Measurements from ENCODE around the gene USP40. TPM values are rescaled to one million over a fixed set of nuclear protein-coding genes. Genes with fewer than 3 reads are reported as not detected.
"Not testable (repeated sequence)": the region's sequence is repeated elsewhere in the genome, so short reads cannot be mapped to it uniquely, and the experiment has no call there.

USP40 gene
- total and polyA plus RNA-seq, 4 donors = 16.7 to 80.4 (median 35.7) TPM

DNA sequence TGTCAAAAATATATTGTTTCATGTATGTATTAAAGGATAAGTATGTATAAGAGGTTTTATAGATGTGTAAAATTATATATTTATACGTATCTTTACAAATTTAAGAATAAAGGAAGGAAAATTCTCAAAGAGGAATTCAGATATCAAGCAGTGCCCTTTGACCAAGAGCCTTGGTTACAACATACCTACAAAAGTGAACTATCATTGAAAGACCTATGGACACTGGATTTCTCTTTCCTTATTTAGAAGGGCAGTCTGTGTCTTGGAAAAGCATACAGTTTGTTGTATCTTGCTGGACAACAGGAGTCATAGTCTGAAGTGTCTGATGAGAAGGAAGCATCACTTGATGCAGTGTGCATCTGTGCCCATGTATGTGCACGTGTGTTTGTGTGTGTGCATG, 21.8 kb upstream of the USP40 start:
- no peaks in the 10 kb centered on the region for H3K36me3 ChIP-seq (ENCODE audit: control insufficient read depth in 4 of 4, insufficient read depth in 4 of 4, low read length in 4 of 4)
- no peak for DNase-seq
- 88 to 99% methylated on average over 2 of the region's 2 CpGs for WGBS, 2 donors
- no peak overlapping the region for H3K4me3 ChIP-seq
- H3K27me3 ChIP-seq (ENCODE audit: control insufficient read depth in 3 of 3, insufficient read depth in 3 of 3, low read length in 2 of 3) = peaks cover 0 to 3% (median 0%) of the 10 kb centered on the region in 3 donors
- no peaks in the 10 kb centered on the region for H3K9me3 ChIP-seq (ENCODE audit: control insufficient read depth in 4 of 4, insufficient read depth in 3 of 4, low read length in 3 of 4)
- ATAC-seq (ENCODE audit: insufficient read depth, low FRiP score) = no peak
- no peaks in the 10 kb centered on the region for H3K4me1 ChIP-seq (ENCODE audit: control insufficient read depth in 5 of 5, insufficient read depth in 5 of 5, low read length in 5 of 5)
- TF ChIP-seq, protein P1, sequence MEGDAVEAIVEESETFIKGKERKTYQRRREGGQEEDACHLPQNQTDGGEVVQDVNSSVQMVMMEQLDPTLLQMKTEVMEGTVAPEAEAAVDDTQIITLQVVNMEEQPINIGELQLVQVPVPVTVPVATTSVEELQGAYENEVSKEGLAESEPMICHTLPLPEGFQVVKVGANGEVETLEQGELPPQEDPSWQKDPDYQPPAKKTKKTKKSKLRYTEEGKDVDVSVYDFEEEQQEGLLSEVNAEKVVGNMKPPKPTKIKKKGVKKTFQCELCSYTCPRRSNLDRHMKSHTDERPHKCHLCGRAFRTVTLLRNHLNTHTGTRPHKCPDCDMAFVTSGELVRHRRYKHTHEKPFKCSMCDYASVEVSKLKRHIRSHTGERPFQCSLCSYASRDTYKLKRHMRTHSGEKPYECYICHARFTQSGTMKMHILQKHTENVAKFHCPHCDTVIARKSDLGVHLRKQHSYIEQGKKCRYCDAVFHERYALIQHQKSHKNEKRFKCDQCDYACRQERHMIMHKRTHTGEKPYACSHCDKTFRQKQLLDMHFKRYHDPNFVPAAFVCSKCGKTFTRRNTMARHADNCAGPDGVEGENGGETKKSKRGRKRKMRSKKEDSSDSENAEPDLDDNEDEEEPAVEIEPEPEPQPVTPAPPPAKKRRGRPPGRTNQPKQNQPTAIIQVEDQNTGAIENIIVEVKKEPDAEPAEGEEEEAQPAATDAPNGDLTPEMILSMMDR (IDR thresholded peaks at IDR 0.05; ENCODE audit: control extremely low read depth, extremely low read depth) = no peak
- H3K27ac ChIP-seq (ENCODE audit: low read depth in 1 of 2, low read length in 1 of 2) = no peak overlapping the region
- no peak overlapping the region for H3K9ac ChIP-seq (ENCODE audit: insufficient read depth in 1 of 2, low read length in 2 of 2)

DNA sequence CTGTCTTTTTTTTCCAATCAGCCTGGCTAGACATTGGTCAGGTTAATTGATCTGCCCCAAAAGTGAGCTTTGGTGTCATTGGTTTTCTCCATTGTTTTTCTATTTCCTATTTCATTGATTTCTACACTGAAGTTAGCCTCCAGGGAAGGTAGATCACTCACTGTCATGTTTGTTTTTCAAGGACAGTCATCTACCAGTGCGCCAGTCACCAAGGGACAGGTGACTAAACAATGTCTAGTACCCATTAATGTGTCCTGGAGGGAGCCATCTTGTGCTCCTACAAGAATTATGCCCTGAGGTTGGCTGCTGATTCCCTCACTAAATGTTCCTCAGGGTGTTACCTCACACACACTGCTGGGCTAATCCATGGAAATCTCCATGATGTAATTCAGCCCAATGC, 17.6 kb upstream of the USP40 start:
- Histone ChIP-seq H3K9ac (ENCODE audit: insufficient read depth in 1 of 2, low read length in 2 of 2) (no peak overlapping the region), H3K4me1 (ENCODE audit: control insufficient read depth in 5 of 5, insufficient read depth in 5 of 5, low read length in 5 of 5) (no peaks in the 10 kb centered on the region), H3K36me3 (ENCODE audit: control insufficient read depth in 4 of 4, insufficient read depth in 4 of 4, low read length in 4 of 4) (no peaks in the 10 kb centered on the region), H3K9me3 (ENCODE audit: control insufficient read depth in 4 of 4, insufficient read depth in 3 of 4, low read length in 3 of 4) (no peaks in the 10 kb centered on the region), H3K27me3 (ENCODE audit: control insufficient read depth in 3 of 3, insufficient read depth in 3 of 3, low read length in 2 of 3) (peaks cover 0 to 3% (median 0%) of the 10 kb centered on the region in 3 donors), H3K27ac (ENCODE audit: low read depth in 1 of 2, low read length in 1 of 2) (no peak overlapping the region), H3K4me3 (no peak overlapping the region)
- ATAC-seq (ENCODE audit: insufficient read depth, low FRiP score) (no peak), DNase-seq (no peak)
- 96 to 99% methylated on average over 1 of the region's 1 CpG for WGBS, 2 donors
- TF ChIP-seq, protein P1 (IDR thresholded peaks at IDR 0.05; ENCODE audit: control extremely low read depth, extremely low read depth) = no peak

DNA sequence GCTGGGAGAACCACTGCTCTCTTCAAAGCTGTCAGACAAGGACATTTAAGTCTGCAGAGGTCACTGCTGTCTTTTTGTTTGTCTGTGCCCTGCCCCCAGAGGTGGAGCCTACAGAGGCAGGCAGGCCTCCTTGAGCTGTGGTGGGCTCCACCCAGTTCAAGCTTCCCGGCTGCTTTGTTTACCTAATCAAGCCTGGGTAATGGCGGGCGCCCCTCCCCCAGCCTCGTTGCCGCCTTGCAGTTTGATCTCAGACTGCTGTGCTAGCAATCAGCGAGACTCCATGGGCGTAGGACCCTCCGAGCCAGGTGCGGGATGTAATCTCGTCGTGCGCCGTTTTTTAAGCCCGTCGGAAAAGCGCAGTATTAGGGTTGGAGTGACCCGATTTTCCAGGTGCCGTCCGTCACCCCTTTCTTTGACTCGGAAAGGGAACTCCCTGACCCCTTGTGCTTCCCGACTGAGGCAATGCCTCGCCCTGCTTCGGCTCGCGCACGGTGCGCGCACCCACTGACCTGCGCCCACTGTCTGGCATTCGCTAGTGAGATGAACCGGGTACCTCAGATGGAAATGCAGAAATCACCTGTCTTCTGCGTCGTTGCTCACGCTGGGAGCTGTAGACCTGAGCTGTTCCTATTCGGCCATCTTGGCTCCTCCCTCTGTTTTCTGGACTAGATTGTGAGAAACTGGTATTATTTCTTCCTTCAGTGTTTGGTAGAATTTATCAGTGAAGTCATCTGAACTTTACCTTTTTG, 16.8 kb upstream of the USP40 start:
- DNase-seq; ATAC-seq (ENCODE audit: insufficient read depth, low FRiP score); H3K36me3 ChIP-seq (ENCODE audit: control insufficient read depth in 4 of 4, insufficient read depth in 4 of 4, low read length in 4 of 4); H3K9me3 ChIP-seq (ENCODE audit: control insufficient read depth in 4 of 4, insufficient read depth in 3 of 4, low read length in 3 of 4); H3K27me3 ChIP-seq (ENCODE audit: control insufficient read depth in 3 of 3, insufficient read depth in 3 of 3, low read length in 2 of 3); H3K9ac ChIP-seq (ENCODE audit: insufficient read depth in 1 of 2, low read length in 2 of 2); H3K4me3 ChIP-seq; H3K27ac ChIP-seq (ENCODE audit: low read depth in 1 of 2, low read length in 1 of 2); H3K4me1 ChIP-seq (ENCODE audit: control insufficient read depth in 5 of 5, insufficient read depth in 5 of 5, low read length in 5 of 5): not testable (repeated sequence)
- 78 to 87% methylated on average over 31 to 35 of the region's 35 CpGs for WGBS, 2 donors

DNA sequence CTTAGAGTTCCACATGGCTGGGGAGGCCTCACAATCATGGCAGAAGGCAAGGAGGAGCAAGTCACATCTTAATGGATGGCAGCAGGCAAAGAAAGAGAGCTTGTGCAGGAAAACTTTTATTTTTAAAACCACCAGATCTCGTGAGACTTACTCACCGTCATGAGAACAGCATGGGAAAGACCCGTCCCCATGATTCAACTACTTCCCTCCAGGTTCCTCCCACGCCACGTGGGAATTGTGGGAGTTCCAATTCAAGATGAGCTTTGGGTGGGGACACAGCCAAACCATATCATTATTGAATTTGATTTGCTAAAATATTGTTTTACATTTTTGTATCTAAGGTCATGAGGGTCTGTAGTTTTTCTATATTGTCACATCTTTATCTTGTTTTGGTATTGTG, 10.8 kb upstream of the USP40 start:
- DNase-seq; ATAC-seq (ENCODE audit: insufficient read depth, low FRiP score): not testable (repeated sequence)
- 66 to 75% methylated on average over 5 of the region's 5 CpGs for WGBS, 2 donors

More for the DNA sequence above, 10.8 kb upstream of the USP40 start:
- not testable (repeated sequence) for H3K36me3 ChIP-seq (ENCODE audit: control insufficient read depth in 4 of 4, insufficient read depth in 4 of 4, low read length in 4 of 4); H3K4me3 ChIP-seq; H3K9me3 ChIP-seq (ENCODE audit: control insufficient read depth in 4 of 4, insufficient read depth in 3 of 4, low read length in 3 of 4); H3K27me3 ChIP-seq (ENCODE audit: control insufficient read depth in 3 of 3, insufficient read depth in 3 of 3, low read length in 2 of 3); H3K27ac ChIP-seq (ENCODE audit: low read depth in 1 of 2, low read length in 1 of 2); H3K9ac ChIP-seq (ENCODE audit: insufficient read depth in 1 of 2, low read length in 2 of 2); H3K4me1 ChIP-seq (ENCODE audit: control insufficient read depth in 5 of 5, insufficient read depth in 5 of 5, low read length in 5 of 5)

All from lung (tissue), 12 donors.